GM12874 (cell line): ENCODE results near the gene TTLL10.

Experiments
- TF ChIP-seq, protein P1 (sequence below): IDR thresholded peaks from 2 replicates; pipeline ENCODE4 v1.5.1; 2011; ENCODE audit warnings: low read depth, mild to moderate bottlenecking, control low read depth, low read length, moderate library complexity; ENCODE audit not compliant: insufficient read depth

The TTLL10 gene

GRCh38 chr1:1130206-1131120 is 43.2 kb upstream of the TTLL10 start:
- TF ChIP-seq, protein P1, sequence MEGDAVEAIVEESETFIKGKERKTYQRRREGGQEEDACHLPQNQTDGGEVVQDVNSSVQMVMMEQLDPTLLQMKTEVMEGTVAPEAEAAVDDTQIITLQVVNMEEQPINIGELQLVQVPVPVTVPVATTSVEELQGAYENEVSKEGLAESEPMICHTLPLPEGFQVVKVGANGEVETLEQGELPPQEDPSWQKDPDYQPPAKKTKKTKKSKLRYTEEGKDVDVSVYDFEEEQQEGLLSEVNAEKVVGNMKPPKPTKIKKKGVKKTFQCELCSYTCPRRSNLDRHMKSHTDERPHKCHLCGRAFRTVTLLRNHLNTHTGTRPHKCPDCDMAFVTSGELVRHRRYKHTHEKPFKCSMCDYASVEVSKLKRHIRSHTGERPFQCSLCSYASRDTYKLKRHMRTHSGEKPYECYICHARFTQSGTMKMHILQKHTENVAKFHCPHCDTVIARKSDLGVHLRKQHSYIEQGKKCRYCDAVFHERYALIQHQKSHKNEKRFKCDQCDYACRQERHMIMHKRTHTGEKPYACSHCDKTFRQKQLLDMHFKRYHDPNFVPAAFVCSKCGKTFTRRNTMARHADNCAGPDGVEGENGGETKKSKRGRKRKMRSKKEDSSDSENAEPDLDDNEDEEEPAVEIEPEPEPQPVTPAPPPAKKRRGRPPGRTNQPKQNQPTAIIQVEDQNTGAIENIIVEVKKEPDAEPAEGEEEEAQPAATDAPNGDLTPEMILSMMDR, result no peak

DNA sequence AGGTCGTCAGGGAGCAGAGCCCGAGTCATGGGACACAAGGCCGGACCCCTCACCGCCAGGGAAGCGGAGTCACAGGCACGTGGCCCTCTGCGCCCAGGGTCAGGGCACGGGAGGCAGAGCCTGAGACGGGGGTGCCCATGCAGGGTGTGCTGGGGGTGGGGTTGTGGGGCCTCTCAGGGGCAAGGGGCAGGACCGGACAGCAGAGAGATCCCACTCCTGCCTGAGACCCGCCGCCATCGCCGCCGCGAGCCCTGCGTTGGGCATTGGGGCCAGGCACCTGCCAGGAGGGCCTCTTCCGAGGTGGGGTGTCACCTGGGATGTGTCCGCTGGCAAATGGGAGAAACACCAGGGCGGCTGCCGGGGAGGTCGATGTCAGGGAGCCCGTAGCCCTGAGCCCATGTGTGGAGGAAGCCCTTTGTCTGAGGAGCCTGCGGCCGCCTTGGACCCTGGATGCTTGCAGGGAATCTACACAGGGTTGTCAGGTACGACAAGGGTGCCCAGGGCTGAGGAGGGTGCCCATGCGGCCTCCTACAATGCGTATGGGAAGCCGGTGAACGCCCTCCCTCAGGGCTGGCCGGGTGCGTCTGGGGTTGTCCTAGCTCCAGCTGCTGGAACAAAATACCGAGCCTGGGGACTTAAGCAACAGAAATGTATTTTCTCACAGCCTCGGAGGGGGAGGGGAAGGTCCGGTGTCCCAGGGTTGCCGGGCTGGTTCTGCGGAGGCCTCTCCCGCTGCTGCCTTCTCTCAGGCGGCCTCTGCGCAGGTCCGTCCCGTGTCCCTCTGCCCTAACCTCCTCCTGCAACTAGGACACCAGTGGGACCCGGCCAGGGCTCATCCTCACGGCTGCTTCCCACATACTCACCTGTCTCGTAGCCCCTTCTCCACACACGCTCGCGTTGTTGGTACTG is 41.4 kb upstream of the TTLL10 start:
- TF ChIP-seq, protein P1, result no peak

GRCh38 chr1:1132956-1133750 is 40.5 kb upstream of the TTLL10 start:
- TF ChIP-seq, protein P1, result no peak

DNA sequence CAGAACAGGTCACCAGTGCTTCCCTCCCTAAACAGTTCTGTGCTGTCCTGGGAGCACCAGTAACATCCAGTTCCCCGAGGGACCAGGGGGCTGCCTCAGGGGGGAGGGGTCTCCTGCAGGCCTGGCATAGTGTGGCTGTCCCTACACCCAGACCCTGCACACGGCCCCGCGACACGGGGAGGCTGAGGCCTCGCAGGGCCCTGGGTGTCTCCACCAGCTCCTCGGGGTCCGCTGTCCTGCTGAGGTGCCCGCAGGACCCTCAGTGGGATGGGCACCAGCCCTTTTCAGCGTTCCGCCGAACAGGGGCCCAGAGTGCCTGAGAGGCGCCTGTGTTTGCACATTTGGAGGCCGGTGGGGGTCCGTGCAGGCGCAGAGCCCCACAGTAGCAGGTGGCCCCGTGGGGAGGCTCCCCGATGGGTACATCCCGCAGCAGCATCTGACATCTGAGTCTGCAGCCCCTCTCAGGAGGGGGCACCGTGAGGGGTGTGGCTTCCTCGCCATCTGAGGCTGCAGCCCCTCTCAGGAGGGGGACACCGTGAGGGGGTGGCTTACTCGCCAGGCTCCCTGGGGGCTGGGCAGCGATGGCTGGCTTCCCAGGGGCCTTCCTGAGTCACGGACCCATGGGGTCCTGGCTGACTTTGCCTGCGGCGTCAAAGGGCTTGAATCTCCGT is 39.2 kb upstream of the TTLL10 start:
- TF ChIP-seq, protein P1, result no peak

DNA sequence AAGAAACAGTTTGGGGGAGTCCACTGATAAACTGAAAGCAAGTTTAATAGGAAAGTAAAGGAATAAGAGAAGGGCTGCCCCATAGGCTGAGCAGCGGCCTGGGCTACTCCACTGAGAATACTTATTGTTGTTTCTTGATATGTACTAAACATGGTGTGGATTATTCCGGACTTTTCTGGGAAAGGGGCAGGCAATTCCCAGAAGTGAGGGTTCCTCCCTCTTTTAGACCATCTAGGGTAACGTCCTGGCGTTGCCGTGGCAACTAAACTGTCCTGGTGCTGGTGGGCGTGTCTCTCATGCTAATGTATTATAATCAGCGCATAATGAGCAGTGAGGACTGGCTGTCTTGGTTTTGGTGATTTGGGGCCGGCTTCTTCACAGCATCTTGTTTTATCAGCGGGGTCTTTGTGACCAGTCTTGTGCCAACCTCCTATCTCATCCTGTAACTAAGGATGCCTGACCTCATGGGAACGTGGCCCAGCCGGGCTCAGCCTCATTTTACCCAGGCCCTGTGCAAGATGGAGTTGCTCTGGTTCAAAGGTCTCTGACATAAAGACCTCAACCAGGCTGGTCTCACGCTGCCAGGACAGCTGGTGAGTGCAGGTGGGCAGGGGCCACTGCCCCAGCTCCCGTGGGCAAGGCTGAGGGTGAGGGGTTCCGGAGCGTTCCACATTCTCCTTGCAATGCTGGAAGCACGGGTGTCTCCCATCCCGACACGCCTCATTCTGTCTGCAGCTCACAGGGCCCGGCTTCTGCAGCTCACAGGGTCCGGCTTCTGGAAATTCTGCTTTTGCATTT is 38.1 kb upstream of the TTLL10 start:
- TF ChIP-seq, protein P1, result no peak

DNA sequence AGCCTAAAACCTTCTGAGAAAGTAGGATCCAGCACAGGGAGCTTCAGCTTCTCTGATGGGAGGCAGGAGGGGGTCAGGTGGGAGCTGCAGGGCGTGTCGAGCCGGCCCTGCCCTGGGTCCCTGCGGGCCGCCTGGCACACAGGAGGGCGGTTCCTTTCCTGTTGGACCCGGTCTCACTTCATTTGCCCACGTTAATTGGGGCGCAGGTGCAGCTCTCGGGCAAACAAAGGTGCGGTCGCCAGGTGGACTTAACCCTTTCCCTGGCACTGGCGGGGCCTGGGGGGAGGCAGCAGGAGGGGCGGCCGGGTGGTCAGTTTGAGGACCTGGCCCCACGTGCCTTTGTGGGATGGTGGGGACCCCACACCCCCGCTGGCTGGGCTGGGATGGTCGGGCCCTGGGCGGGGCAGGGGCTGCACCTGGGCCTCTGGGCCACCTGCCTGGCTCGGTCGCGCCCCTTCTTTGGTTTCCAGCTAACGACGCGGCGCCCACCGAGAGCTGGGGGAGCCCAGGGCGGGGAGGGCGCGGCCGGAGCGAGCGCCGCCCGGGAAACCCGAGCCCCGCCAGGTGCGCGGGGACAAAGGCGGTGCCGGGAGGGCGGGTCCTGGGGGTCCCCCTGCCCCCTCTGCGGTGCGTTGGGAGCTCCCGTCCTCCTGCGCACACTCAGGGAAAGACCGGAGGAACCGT is 37.0 kb upstream of the TTLL10 start:
- TF ChIP-seq, protein P1, result no peak
